Head of caudate nucleus (tissue), 42 donors: ENCODE measurements around the gene VEGFC.

ENCODE experiments used
- DNase-seq, 42 donors: peaks; one replicate each; pipeline versions ENCODE4 v3.0.0 to v3.0.0-alpha.2; 2020 to 2021; ENCODE audit warnings: mixed read lengths in 7 of 42
- intact Hi-C: fragments of 100-400 bp; cut with DNase I; formaldehyde crosslinking; loops from one replicate; pipeline ENCODE4 v1.15.0; 2022

Gene VEGFC

DNA sequence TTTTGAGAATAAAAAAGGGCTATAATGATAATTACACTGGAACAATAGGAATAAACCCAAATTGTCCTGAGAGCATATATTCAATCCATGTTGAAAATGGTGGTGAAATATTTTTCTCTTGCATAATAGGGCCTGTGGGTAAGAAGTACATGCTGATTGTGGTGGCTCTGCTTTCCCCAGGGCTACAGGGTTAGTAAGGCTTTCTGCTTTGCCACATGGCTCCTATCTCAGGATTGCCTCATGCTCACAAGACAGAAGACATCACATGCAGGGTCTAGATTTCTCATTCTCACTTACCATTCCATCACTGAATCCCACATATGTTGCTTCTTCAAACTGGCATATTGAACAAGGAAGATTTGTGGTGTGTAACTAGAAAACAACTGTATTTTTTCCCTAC lies 12.4 kb upstream of the VEGFC start:
- intact Hi-C loops = no loop called here
- no peak for DNase-seq

DNA sequence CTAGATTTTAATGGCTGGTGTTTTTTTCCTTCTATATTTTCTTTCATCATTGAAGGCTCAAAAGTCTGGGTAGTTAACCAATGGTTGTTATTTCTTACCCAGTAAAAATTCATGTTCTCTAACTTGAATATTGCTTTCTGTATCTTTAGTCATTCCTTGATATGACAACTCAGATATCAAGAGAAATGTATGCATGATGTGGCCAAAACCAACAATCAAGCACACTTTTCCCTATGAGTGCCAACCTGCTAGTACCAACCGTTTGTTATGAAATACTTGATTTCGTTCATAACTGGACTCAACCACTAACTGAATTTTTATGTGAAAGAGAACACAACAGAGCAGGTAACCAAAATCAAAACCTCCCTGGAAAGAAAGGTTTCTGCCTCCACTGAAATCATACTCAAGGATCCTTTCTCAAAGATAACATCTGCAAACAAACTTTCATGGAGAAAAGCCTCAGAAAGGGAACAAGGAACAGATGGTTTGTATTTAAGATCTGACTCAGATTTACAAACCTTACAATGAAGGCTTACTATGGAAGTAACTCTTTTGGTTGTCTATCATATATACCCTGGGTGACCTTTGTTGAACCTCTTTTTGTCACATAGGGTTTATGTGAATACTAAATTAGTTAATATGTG lies 8.3 kb upstream of the VEGFC start:
- DNase-seq = no peak
- intact Hi-C loops = no loop called here

DNA sequence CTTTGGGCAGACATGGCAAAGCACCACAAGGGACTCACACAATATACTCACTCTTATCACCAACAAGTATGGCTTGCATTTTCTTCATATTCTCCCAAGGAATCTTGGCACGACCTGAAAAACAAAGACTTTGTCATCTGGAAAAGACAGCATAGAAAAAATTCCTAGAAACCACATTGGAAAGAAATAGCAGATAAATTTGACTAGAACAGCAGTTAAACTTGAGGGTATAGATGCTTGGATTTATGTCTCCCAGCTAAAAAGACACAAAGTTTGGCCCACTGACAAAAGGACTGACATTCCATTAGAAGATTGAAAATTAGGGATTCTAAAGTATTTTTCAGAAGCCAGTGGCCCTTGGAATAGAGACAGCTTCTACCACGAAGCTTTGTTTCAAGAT lies 6.9 kb upstream of the VEGFC start:
- no peak for DNase-seq
- intact Hi-C loops = no loop called here

DNA sequence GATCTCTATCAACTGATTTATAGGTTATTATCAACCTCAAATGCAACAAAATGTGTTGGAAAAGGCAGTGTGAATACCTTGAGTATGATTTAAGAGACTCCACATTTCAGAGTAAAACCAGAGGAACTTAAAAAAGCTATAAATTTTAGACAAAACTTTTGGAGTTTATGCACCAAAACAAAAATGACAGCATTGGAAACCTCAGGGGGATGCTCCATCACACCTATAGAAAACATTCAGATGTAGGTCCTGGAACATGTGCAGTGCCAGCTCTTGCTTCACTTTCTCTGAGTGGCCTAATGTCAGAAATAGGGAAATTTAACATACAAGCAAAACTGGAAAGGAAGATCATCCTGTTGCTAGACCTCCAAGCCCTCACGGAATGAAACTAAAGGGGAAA lies 5.8 kb upstream of the VEGFC start:
- no peak for DNase-seq
- intact Hi-C loops = no loop called here

DNA sequence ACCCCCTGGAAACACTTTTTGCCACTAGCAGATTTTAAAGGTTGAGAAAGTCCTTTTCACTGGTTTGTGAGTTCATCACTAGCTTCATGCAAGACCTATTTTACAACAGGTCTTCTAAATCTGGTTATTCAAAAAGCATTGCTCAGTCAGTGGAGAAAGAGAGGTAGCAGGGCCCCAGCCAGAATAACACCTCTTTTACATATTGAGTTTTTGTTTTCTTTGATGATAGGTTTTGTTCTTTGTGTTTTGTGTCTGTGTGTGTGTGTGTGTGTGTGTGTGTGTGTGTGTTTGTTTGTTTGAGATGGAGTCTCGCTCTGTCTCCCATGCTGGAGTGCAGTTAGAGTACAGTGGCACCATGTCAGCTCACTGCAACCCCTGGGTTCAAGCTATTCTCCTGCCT lies 2.7 kb upstream of the VEGFC start:
- no peak for DNase-seq
- intact Hi-C loops = no loop called here

DNA sequence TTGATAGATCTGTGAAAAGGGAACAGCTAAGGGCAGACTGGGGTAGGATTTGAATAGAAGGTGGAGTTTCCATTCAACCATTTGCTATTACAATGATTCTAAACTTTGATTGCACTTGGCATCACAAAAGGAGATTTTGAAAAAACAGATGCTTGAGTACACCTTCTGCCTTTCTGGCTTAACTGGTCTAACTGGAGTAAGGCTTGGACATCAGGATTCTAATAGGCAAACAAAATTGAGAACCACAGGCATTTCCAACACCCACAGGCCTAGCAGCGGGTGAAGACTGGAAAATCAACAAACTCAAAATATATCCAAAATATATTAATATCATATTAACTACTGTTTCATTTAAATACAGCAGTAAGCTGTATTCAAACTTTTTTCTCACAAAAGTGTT lies 1.9 kb upstream of the VEGFC start:
- intact Hi-C loops = no loop called here
- no peak for DNase-seq

DNA sequence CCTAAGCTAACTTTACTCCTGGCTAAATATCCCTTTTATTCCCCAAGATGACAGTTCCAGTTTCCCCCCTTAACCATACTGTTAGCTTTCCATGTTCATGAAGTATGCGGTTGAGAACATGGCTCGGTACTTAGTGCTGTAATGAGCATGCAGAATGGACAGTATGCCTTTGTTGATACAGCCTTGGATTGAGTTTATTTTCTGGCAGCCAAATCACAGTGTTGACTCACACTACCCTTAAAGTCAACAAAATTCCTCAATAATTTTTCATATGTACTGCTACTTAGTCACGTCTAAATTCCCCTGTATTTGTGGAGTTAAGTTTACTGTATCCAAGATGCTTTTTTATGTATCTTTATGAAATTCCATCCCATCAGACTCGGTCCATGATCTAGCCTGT lies 1.4 kb upstream of the VEGFC start:
- intact Hi-C loops = no loop called here
- DNase-seq = no peak

DNA sequence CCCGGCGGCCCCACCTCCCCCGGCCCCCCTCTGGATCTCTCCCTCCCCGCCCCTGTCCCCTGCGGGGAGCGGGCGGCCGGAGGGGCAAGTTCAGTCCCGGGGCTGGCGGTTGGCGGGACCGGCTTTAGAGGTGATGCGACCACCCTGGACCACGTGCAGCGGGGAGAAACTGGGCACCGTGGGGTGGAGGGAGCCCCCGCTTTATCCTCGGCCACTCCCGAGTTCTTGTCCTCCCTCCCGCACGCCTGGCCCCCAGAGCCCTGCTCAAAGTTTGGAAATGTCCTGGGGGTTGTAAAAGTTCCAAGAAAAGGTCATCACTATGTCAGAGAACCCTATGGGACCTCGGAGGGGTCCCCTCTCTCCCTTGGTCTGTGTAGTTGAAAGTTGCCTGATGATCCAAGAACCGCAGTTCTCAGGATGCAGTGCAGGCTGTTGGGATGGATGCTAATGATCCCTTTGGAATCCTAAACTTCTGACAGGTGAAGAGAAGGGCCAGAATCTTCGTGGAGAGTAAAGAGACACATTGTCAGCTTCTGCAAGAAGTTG lies 411 bp upstream of the VEGFC start:
- intact Hi-C loops = no loop called here

DNA sequence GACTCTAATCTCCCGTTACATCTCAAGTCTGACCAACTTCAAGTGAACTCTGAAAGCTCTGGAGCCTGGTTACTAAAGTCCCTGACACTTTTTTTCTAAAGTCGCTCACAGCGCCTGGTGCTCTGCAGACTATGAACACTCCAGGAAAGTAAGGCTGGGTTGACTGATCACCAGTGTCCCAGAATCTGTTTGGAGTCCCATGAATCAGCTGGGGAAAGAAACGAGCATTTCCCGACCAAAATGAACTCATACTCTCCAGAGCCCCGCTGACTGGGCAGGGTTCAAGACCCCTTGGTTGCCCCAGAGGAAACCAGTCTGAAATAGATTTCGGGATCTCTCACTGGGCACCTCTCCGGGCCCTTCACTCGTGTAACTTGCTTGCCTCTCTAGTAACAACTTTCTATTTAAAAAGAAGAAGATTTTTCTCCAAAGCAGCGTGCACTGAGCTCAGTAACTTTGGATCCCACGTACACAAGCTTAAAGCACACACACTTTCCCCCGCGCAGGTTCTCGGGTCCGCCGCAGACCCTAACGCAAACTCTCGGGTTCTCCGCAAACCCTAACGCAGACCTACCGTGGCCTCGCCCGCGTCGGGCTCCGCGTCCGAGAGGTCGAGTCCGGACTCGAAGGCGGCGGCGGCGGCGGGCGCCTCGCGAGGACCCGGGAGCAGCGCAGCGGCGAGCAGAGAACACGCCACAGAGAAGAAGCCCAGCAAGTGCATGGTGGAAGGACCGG lies 964 bp downstream of the VEGFC start:
- peak in 28 of 42 donors; percentile 2 to 48 (median 14) for DNase-seq
- intact Hi-C loops = no loop called here

More for the DNA sequence above, 411 bp upstream of the VEGFC start:
- no peak for DNase-seq

DNA sequence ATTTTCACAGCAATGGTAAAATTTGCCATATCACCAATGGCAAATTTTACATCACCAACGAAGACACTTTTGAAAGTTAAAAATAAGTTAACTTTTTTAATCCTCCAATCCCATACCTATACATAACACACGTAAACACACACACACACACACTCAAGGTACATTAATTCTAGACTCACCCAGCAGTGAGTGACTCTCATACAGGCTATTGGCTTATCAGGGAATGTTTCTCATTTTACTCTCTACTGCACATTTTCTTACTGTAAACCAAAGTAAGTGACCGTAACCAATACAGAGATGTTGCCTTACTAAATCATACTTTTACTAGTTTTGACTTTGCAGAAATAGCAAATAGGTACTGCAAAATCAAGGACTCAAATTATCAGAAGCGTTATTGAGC lies 2.3 kb downstream of the VEGFC start:
- DNase-seq = no peak
- intact Hi-C loops = no loop called here

DNA sequence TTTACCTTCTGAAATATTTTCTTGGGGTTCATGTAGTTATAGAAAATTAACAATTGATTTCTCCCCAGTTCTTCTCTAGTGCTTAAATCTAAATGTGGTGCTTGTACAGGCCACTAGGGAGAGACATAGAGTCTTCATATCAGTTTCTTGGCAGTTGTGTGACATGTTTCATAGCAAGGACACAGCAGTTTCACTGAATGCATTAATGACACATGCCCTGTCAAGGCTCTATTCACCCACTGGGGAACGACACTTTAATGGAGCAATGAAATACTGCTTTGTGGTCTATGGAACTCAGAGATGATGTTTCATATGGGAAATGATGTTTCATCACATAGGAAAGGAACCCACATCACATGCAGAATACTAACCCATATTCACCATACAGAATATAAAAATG lies 2.8 kb downstream of the VEGFC start:
- intact Hi-C loops = no loop called here
- peak in 2 of 42 donors; percentile 8 to 47 for DNase-seq

DNA sequence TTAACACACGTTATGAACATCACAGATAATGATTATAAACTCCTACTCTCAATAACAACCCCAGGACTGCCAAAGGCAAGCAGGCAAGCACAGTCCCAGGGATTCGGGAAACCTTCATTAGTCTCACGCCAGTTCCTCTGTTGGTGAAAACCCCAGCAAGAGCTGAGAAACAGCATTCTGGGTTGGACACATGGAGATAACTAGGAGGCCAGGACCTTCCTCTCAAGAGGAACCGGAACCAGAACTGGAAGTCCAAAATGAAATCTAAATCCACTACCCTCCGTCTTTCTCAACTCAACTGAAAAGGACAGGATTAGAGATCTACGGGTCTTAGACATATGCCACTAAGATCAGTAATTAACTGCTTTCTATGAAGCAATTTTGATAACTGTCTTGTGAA lies 3.8 kb downstream of the VEGFC start:
- no peak for DNase-seq
- intact Hi-C loops = no loop called here

DNA sequence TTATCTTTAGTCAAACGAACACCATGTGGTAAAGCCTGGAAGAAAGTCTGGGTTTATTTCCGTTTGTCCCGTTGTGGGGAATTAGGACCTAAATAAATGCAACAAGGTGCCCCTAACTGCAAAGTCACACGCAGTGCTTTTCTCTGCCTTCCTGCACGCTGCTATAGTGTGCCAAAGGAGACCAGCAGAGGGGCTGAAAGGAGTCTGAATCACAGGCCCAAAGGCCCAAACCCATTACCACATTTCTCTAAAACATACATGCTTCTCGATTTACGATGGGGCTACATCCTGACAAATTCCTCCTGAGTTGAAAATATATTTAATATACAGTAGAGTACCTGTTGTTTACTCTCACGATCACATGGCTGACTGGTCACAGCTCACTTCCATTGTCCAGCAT lies 4.5 kb downstream of the VEGFC start:
- DNase-seq = no peak
- intact Hi-C loops = no loop called here

DNA sequence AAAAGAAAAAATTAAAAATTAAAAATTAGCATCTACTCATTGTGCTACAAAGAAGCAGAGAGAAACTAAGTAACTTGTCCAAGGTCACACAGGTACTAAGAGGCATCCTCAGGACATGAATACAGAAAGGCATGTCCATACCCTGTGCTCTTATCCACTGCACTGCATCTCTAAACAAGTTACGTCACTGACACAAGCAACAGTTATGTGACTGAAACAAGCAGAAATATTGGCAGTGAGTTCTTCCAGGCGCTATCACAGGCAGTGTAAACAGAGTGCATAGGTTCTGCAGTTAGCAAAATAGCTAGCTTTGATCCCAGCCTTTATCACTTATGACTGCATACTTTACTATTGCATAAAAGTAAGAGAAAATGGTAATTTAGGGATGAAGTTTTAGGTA lies 7.9 kb downstream of the VEGFC start:
- intact Hi-C loops = no loop called here
- DNase-seq = no peak

DNA sequence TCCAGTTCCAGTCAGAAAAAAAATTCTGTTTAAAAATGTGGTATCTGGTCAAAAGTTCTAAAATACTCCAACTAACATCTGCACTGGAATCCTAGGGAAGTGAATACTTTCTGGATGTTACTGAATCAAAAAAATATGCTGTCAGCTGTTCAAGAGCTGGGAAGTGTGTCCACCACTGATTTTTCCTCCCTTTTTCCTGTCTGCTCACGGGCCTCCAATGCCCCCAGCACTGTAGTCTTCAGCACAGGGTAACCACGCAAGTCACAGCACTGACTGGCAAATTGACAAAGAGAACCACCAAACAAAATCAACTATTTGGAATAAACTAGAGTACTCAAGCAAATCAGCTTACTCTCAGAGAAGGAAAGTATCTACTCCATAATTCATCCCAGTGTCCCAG lies 9.9 kb downstream of the VEGFC start:
- DNase-seq = no peak
- intact Hi-C loops = no loop called here

DNA sequence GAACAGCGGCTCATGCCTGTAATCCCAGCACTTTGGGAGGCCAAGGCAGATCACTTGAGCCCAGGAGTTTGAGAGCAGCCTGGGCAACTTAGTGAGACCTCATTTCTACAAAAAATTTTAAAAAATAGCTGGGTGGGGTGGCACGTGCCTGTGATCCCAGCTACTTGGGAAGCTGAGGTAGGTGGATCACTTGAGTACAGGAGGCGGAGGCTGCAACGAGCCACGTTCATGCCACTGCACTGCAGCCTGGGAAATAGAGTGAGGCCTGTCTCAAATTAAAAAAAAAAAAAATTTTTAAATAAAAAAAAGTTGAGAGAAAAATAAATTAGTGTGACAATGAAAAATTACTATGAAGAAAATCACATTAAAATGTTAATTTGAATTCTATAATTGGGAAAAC lies 10.5 kb downstream of the VEGFC start:
- DNase-seq = no peak
- intact Hi-C loops = no loop called here

DNA sequence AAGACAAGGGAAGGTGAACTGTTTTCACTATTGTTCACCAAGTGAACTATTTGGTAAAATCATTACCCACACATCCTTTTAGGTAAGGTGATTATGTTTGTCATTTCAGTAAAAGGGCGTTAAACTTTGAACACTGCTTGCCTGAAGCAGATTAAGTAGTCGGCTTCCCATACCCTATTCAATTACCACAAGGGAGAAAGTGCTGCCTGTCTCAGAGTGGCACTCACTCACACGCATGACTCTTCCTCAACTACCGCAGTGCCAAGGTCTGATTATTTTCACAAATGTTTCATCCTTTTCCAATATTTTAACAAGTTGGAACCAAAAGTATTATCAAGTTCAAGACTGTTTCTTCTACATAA lies 11.0 kb downstream of the VEGFC start:
- no peak for DNase-seq
- intact Hi-C loops = no loop called here

DNA sequence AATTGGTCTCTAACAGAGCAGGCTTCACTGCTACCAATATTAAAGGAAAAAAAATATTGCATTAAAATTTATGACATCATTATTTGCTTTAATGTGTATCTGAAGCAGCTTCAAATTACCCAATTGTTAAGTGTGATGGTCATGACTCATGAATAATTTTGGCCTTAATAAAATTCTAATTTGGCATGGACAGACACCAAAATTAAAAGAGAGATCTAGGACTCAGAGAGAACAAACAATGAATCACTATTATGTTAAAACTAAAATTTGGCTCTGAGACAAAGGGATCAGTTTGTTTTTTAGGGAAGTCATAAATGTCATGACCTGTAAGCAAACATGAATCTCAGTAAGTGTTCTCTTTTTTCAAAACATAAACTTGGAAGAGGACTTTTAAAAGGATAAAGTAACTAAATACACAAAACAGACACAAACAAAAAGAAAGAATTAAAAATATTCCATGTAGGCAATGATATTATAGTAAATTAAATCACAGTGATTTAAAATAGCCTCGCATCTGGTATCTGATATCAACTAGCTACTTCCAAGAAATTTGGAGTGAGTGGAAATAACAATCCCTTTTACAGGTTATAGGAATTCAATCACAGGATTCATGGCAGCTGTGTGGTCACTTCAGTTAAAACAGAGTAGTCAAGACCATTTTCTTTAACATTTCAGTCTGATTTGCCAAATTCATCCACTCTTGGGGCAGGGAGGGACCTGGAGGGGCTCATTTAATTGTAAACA lies 11.6 kb downstream of the VEGFC start:
- intact Hi-C loops = no loop called here
- DNase-seq = no peak

DNA sequence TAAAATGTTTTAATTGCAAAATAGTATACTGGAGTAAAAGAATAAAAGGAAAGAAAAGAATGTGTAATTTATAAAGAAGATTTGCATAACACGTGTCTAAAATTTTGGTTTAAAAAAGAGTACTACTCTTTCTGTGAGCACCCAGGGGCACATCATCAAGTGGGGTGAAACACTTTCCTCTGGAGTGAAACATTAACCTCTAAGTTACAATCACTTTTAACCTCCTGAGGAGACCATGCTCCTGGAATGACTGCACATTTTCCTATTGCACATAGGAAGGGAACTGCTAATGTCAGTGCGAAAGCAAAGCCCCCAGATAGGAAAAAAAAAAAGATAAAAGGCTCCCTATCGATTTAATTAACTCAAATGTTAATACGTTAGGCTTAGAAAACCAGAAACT lies 13.3 kb downstream of the VEGFC start:
- no peak for DNase-seq
- intact Hi-C loops = no loop called here

DNA sequence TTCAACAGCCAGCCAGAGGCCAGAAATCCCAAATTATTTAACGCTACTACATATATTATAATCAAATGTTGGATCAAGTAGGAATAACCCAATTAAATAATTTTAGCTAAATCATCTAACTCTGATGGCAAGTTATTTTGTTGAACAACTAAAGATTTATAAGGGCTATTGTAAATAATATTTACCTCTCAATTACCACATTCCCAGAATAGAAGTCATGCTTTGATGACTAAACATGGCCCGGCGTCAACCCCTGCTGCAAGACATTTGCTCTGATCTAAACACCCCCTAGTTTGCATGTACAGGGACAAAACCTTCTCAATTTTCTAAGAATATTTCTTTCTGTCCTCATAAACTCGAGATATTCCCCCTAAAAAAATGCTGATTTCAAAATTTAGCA lies 14.2 kb downstream of the VEGFC start:
- no peak for DNase-seq
- intact Hi-C loops = no loop called here
